Caco-2 (cell line): Measurements from ENCODE around the gene CTTNBP2. TPM values are rescaled to one million over a fixed set of nuclear protein-coding genes. Genes with fewer than 3 reads are reported as not detected.

Experiments
- BruUV-seq: library from RNA; stranded (reverse); fragments of 400-500 nt; replicated peaks from 2 replicates; lab custom pipeline; 2021; lab: Mats Ljungman, UMichigan
- CTCF ChIA-PET: fragments of 300-600 bp; sonication (Branson Sonifier 250); formaldehyde crosslinking; loops from one replicate; lab custom pipeline; 2022; ENCODE audit warnings: antibody characterized with exemption; lab: Charles Lee
- POLR2A ChIA-PET: fragments of 300-600 bp; sonication (Branson Sonifier 250); formaldehyde crosslinking; loops from one replicate; lab custom pipeline; 2022; ENCODE audit warnings: antibody characterized with exemption; lab: Charles Lee
- DNase-seq, 2 experiments: peaks; one replicate each; pipeline versions ENCODE4 v3.0.0 to v3.0.0-alpha.2; 2020 to 2022
- H3K27me3 ChIP-seq: replicated peaks from 2 replicates; pipeline ENCODE4 v1.6.0; 2011; ENCODE audit warnings: low read length; ENCODE audit not compliant: control insufficient read depth, insufficient read depth
- H3K36me3 ChIP-seq: 2 replicates; pipeline ENCODE4 v1.5.1; 2011; ENCODE audit warnings: low read length; ENCODE audit not compliant: control insufficient read depth, insufficient read depth
- H3K4me1 ChIP-seq: fragments of 250-450 bp; sonication (Bioruptor Pico); 2 replicates; pipeline ENCODE4 v1.5.1; 2020; ENCODE audit warnings: mild to moderate bottlenecking
- H3K4me3 ChIP-seq: 2 replicates; pipeline ENCODE4 v1.5.1; 2011; ENCODE audit warnings: low read depth, mild to moderate bottlenecking, control low read depth, low read length
- H3K9me3 ChIP-seq: fragments of 250-450 bp; sonication (Bioruptor Pico); 2 replicates; pipeline ENCODE4 v1.5.1; 2020; ENCODE audit warnings: mild to moderate bottlenecking, moderate library complexity
- H3K27ac Mint-ChIP-seq: one replicate; pipeline ENCODE4 v1.8.0; 2022; ENCODE audit warnings: mixed read lengths; ENCODE audit not compliant: unreplicated experiment
- H3K27me3 Mint-ChIP-seq: one replicate; pipeline ENCODE4 v1.8.0; 2022; ENCODE audit warnings: mixed read lengths; ENCODE audit not compliant: insufficient read depth, unreplicated experiment
- H3K36me3 Mint-ChIP-seq: one replicate; pipeline ENCODE4 v1.8.0; 2022; ENCODE audit warnings: mild to moderate bottlenecking, mixed read lengths; ENCODE audit not compliant: insufficient read depth, unreplicated experiment
- H3K4me1 Mint-ChIP-seq: one replicate; pipeline ENCODE4 v1.8.0; 2022; ENCODE audit warnings: low read depth, mixed read lengths; ENCODE audit not compliant: unreplicated experiment
- H3K4me3 Mint-ChIP-seq: one replicate; pipeline ENCODE4 v1.8.0; 2022; ENCODE audit warnings: mild to moderate bottlenecking, moderate library complexity, mixed read lengths; ENCODE audit not compliant: unreplicated experiment
- H3K9me3 Mint-ChIP-seq: one replicate; pipeline ENCODE4 v1.8.0; 2022; ENCODE audit warnings: mixed read lengths; ENCODE audit not compliant: unreplicated experiment
- CTCF ChIP-seq, 2 experiments: fragments of 200-600 bp in 1 of 2; IDR thresholded peaks; 1 replicate in 1 of 2; 2 replicates in 1 of 2; pipeline versions ENCODE4 v1.5.1 to v1.8.0; 2011 to 2022; ENCODE audit warnings: antibody characterized with exemption in 1 of 2, control low read depth in 1 of 2, inconsistent platforms in 1 of 2, low read depth in 1 of 2, low read length in 1 of 2, mild to moderate bottlenecking in 1 of 2, moderate library complexity in 1 of 2; ENCODE audit not compliant: insufficient read depth in 1 of 2, severe bottlenecking in 1 of 2, unreplicated experiment in 1 of 2
- intact Hi-C: fragments of 100-400 bp; cut with micrococcal nuclease; formaldehyde crosslinking; loops from one replicate; pipeline ENCODE4 v1.10.0; 2022; ENCODE audit not compliant: unreplicated experiment
- total RNA-seq: library from RNA; stranded (reverse); gene quantifications from 2 replicates; pipeline ENCODE4 v1.2.3, GENCODE V29; 2022

CTTNBP2 gene
- total RNA-seq, 1 experiment from 2014 or later, result 3.2 TPM

GRCh38 chr7:117707080-117707479 lies 166.2 kb downstream of the CTTNBP2 start:
- Mint-ChIP-seq H3K27ac (no peak overlapping the region), H3K27me3 (no peaks in the 10 kb centered on the region), H3K4me3 (no peak overlapping the region), H3K9me3 (peaks cover 9% of the 10 kb centered on the region), H3K4me1 (peaks cover 14% of the 10 kb centered on the region), H3K36me3 (peaks cover 24% of the 10 kb centered on the region)
- no peak for TF ChIP-seq CTCF (IDR thresholded peaks at IDR 0.05; ENCODE audit: insufficient read depth in 1 of 2, low read depth in 1 of 2, low read length in 1 of 2, severe bottlenecking in 1 of 2, unreplicated experiment in 1 of 2)
- no peak for DNase-seq
- H3K4me1 ChIP-seq, result peaks cover 7% of the 10 kb centered on the region; the same call in 1 of the 2 replicates
- H3K9me3 ChIP-seq, result no peaks in the 10 kb centered on the region; the same call in 1 of the 2 replicates
- no peaks in the 10 kb centered on the region for H3K36me3 ChIP-seq
- no peaks in the 10 kb centered on the region for H3K27me3 ChIP-seq
- CTCF ChIA-PET, result no interaction called here
- no peak overlapping the region for H3K4me3 ChIP-seq
- intact Hi-C loops, result no loop called here
- POLR2A ChIA-PET, result no interaction called here
- no TSS peak for BruUV-seq

GRCh38 chr7:117706210-117706609 lies 167.0 kb downstream of the CTTNBP2 start:
- Mint-ChIP-seq H3K9me3 (peaks cover 9% of the 10 kb centered on the region), H3K4me3 (no peak overlapping the region), H3K4me1 (peaks cover 8% of the 10 kb centered on the region), H3K27ac (no peak overlapping the region), H3K36me3 (peaks cover 18% of the 10 kb centered on the region), H3K27me3 (no peaks in the 10 kb centered on the region)
- POLR2A ChIA-PET, result no interaction called here
- no peak for TF ChIP-seq CTCF (IDR thresholded peaks at IDR 0.05; ENCODE audit: insufficient read depth in 1 of 2, low read depth in 1 of 2, low read length in 1 of 2, severe bottlenecking in 1 of 2, unreplicated experiment in 1 of 2)
- DNase-seq, result no peak
- no peaks in the 10 kb centered on the region for H3K36me3 ChIP-seq
- BruUV-seq, result no TSS peak
- H3K27me3 ChIP-seq, result no peaks in the 10 kb centered on the region
- peaks cover 7% of the 10 kb centered on the region; the same call in 1 of the 2 replicates for H3K4me1 ChIP-seq
- CTCF ChIA-PET, result no interaction called here
- H3K4me3 ChIP-seq, result no peak overlapping the region
- H3K9me3 ChIP-seq, result peaks cover 3% of the 10 kb centered on the region; the same call in 1 of the 2 replicates
- intact Hi-C loops, result no loop called here

- BruUV-seq, result no TSS peak
- Histone ChIP-seq H3K9me3 (peaks cover 3% of the 10 kb centered on the region; the same call in 1 of the 2 replicates), H3K4me3 (no peak overlapping the region), H3K4me1 (peaks cover 7% of the 10 kb centered on the region; the same call in 1 of the 2 replicates), H3K36me3 (no peaks in the 10 kb centered on the region), H3K27me3 (no peaks in the 10 kb centered on the region)
- peaks cover 18% of the 10 kb centered on the region for H3K36me3 Mint-ChIP-seq
- no peak overlapping the region for H3K4me3 Mint-ChIP-seq
- H3K4me1 Mint-ChIP-seq, result peaks cover 7% of the 10 kb centered on the region
- intact Hi-C loops, result no loop called here
- peak overlapping the region; percentile 18 for H3K27ac Mint-ChIP-seq
- H3K9me3 Mint-ChIP-seq, result peaks cover 9% of the 10 kb centered on the region
- no peak for TF ChIP-seq CTCF (IDR thresholded peaks at IDR 0.05; ENCODE audit: insufficient read depth in 1 of 2, low read depth in 1 of 2, low read length in 1 of 2, severe bottlenecking in 1 of 2, unreplicated experiment in 1 of 2)
- DNase-seq, result no peak
- ChIA-PET POLR2A (no interaction called here), CTCF (no interaction called here)
- H3K27me3 Mint-ChIP-seq, result no peaks in the 10 kb centered on the region
These were observed 167.6 kb downstream of the CTTNBP2 start for GRCh38 chr7:117705630-117706029.
